ENCODE measurements around the gene LPP. TPM values are rescaled to one million over a fixed set of nuclear protein-coding genes. Genes with fewer than 3 reads are reported as not detected.

The LPP gene
- total and polyA plus RNA-seq, 2 donors (not counting 1 experiment from before 2014, with no cell fraction given): 7.6 to 81.7 TPM

GRCh38 chr3:188923671-188924070, 769.7 kb downstream of the LPP start:
- Histone ChIP-seq H3K9ac (ENCODE audit: low read length) (no peak overlapping the region), H3K79me2 (ENCODE audit: control insufficient read depth, insufficient read depth, low read length) (no peaks in the 10 kb centered on the region), H3K27ac (ENCODE audit: low read length in 2 of 2) (no peak overlapping the region), H3K36me3 (replicated peaks in 1 of 2; ENCODE audit: control extremely low read depth in 1 of 2, control insufficient read depth in 1 of 2, extremely low read depth in 1 of 2, insufficient read depth in 2 of 2, low read length in 1 of 2) (no peaks in the 10 kb centered on the region), H3K9me3 (ENCODE audit: control extremely low read depth in 1 of 3, control insufficient read depth in 2 of 3, insufficient read depth in 1 of 3, low read length in 2 of 3) (no peaks in the 10 kb centered on the region), H2AFZ (ENCODE audit: insufficient read depth, low read depth, low read length, poor library complexity, severe bottlenecking) (no peak overlapping the region), H3K4me3 (ENCODE audit: control extremely low read depth in 1 of 5, extremely low read depth in 1 of 5, insufficient read depth in 1 of 5, low read depth in 2 of 5, low read length in 4 of 5) (no peak overlapping the region), H3K4me1 (ENCODE audit: control insufficient read depth in 2 of 2, insufficient read depth in 2 of 2, low read length in 2 of 2) (no peaks in the 10 kb centered on the region), H3K4me2 (replicated peaks; ENCODE audit: low read depth, low read length, poor library complexity, severe bottlenecking) (no peak overlapping the region), H4K20me1 (ENCODE audit: control insufficient read depth, insufficient read depth, low read length, poor library complexity, severe bottlenecking) (no peaks in the 10 kb centered on the region), H3K27me3 (replicated peaks in 1 of 4; ENCODE audit: control extremely low read depth in 1 of 4, control insufficient read depth in 3 of 4, insufficient read depth in 4 of 4, low read length in 3 of 4) (no peaks in the 10 kb centered on the region)
- H3K9me3 Mint-ChIP-seq (ENCODE audit: insufficient read depth): no peaks in the 10 kb centered on the region
- TF ChIP-seq EZH2 (IDR thresholded peaks at IDR 0.05; ENCODE audit: borderline replicate concordance, insufficient read depth, low read depth, low read length, poor library complexity, severe bottlenecking) (no peak), CTCF (IDR thresholded peaks at IDR 0.05) (no peak)
- CTCF ChIA-PET: no interaction called here
- no peak overlapping the region for H3K27ac Mint-ChIP-seq
- no peaks in the 10 kb centered on the region for H3K4me1 Mint-ChIP-seq
- DNase-seq: no peak
- no CpG with 5 or more reads among the region's 2 CpGs for WGBS (ENCODE audit: insufficient coverage)
- H3K4me3 Mint-ChIP-seq: no peak overlapping the region
- intact Hi-C loops (cut with micrococcal nuclease): no loop called here
- POLR2A ChIA-PET: no interaction called here
- no peaks in the 10 kb centered on the region for H3K27me3 Mint-ChIP-seq
- ATAC-seq (ENCODE audit: low read depth): no peak

GRCh38 chr3:188925376-188925775, 771.4 kb downstream of the LPP start:
- Histone ChIP-seq H3K4me3 (ENCODE audit: control extremely low read depth in 1 of 5, extremely low read depth in 1 of 5, insufficient read depth in 1 of 5, low read depth in 2 of 5, low read length in 4 of 5) (no peak overlapping the region), H4K20me1 (ENCODE audit: control insufficient read depth, insufficient read depth, low read length, poor library complexity, severe bottlenecking) (no peaks in the 10 kb centered on the region), H3K79me2 (ENCODE audit: control insufficient read depth, insufficient read depth, low read length) (no peaks in the 10 kb centered on the region), H3K27me3 (replicated peaks in 1 of 4; ENCODE audit: control extremely low read depth in 1 of 4, control insufficient read depth in 3 of 4, insufficient read depth in 4 of 4, low read length in 3 of 4) (no peaks in the 10 kb centered on the region), H3K4me2 (replicated peaks; ENCODE audit: low read depth, low read length, poor library complexity, severe bottlenecking) (no peak overlapping the region), H3K36me3 (replicated peaks in 1 of 2; ENCODE audit: control extremely low read depth in 1 of 2, control insufficient read depth in 1 of 2, extremely low read depth in 1 of 2, insufficient read depth in 2 of 2, low read length in 1 of 2) (no peaks in the 10 kb centered on the region), H3K4me1 (ENCODE audit: control insufficient read depth in 2 of 2, insufficient read depth in 2 of 2, low read length in 2 of 2) (no peaks in the 10 kb centered on the region), H3K9me3 (ENCODE audit: control extremely low read depth in 1 of 3, control insufficient read depth in 2 of 3, insufficient read depth in 1 of 3, low read length in 2 of 3) (no peaks in the 10 kb centered on the region), H3K27ac (ENCODE audit: low read length in 2 of 2) (no peak overlapping the region), H3K9ac (ENCODE audit: low read length) (no peak overlapping the region), H2AFZ (ENCODE audit: insufficient read depth, low read depth, low read length, poor library complexity, severe bottlenecking) (no peak overlapping the region)
- Mint-ChIP-seq H3K27ac (no peak overlapping the region), H3K4me1 (no peaks in the 10 kb centered on the region), H3K9me3 (ENCODE audit: insufficient read depth) (no peaks in the 10 kb centered on the region), H3K4me3 (no peak overlapping the region), H3K27me3 (no peaks in the 10 kb centered on the region)
- CTCF ChIA-PET: no interaction called here
- TF ChIP-seq EZH2 (IDR thresholded peaks at IDR 0.05; ENCODE audit: borderline replicate concordance, insufficient read depth, low read depth, low read length, poor library complexity, severe bottlenecking): no peak
- no peak for TF ChIP-seq CTCF (IDR thresholded peaks at IDR 0.05)
- intact Hi-C loops (cut with micrococcal nuclease): no loop called here
- ATAC-seq (ENCODE audit: low read depth) (no peak), DNase-seq (no peak)
- POLR2A ChIA-PET: no interaction called here
- 98% methylated on average over 7 of the region's 12 CpGs for WGBS (ENCODE audit: insufficient coverage)
